Glutamatergic neuron (in vitro differentiated cells): ENCODE measurements around the gene CTBP2. TPM values are rescaled to one million over a fixed set of nuclear protein-coding genes. Genes with fewer than 3 reads are reported as not detected.

Experiments
- DNase-seq: peaks from one replicate; pipeline ENCODE4 v3.0.0; 2022
- H3K27ac Mint-ChIP-seq: one replicate; pipeline ENCODE4 v1.8.0; 2020; ENCODE audit warnings: mild to moderate bottlenecking, mixed read lengths, inconsistent platforms; ENCODE audit not compliant: unreplicated experiment
- H3K27me3 Mint-ChIP-seq: one replicate; pipeline ENCODE4 v1.8.0; 2020; ENCODE audit warnings: mild to moderate bottlenecking, moderate library complexity, mixed read lengths, inconsistent platforms; ENCODE audit not compliant: unreplicated experiment
- H3K36me3 Mint-ChIP-seq: one replicate; pipeline ENCODE4 v1.8.0; 2020; ENCODE audit warnings: mild to moderate bottlenecking, mixed read lengths, inconsistent platforms; ENCODE audit not compliant: unreplicated experiment
- H3K4me1 Mint-ChIP-seq: one replicate; pipeline ENCODE4 v1.8.0; 2020; ENCODE audit warnings: mild to moderate bottlenecking, low read depth, mixed read lengths, inconsistent platforms; ENCODE audit not compliant: unreplicated experiment
- H3K4me3 Mint-ChIP-seq: one replicate; pipeline ENCODE4 v1.8.0; 2020; ENCODE audit warnings: mild to moderate bottlenecking, mixed read lengths, inconsistent platforms; ENCODE audit not compliant: unreplicated experiment
- H3K9me3 Mint-ChIP-seq: one replicate; pipeline ENCODE4 v1.8.0; 2020; ENCODE audit warnings: mild to moderate bottlenecking, moderate library complexity, mixed read lengths, inconsistent platforms; ENCODE audit not compliant: unreplicated experiment
- total RNA-seq: library from RNA; stranded (reverse); fragmentation: NEBNext Ultra II Directional; extraction: Animal tissue kit (Norgen Biotek cat#: 25700); gene quantifications from one replicate; pipeline ENCODE4 v1.2.1, GENCODE V29; 2021; ENCODE audit not compliant: unreplicated experiment
- TF ChIP-seq, protein P1 (sequence below): fragments of 200-600 bp; sonication (generic); IDR thresholded peaks from one replicate; pipeline ENCODE4 v1.5.0; 2021; ENCODE audit not compliant: partially characterized antibody, unreplicated experiment

The CTBP2 gene
- total RNA-seq, 1 donor from 2014 or later, result 174 TPM

DNA sequence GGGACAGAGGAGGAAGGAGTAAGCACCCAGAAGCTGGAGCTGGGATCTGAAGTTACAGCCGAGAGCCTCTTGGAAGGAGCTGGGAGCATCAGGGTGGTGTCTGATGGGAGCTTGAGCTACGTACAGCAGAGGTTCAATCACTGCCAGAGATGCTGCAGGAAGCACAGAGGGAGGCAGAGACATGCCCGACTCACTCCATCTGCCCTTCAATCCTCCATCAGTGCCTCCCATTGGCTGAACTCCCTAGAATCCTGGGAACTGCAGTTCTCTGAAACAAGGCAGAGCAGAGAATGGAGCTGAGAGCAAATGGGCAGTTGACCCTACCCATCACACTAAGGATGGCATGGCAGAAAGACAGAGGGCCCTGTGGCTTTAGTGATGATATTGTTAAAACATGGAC is 40.0 kb upstream of the CTBP2 start:
- TF ChIP-seq, protein P1, sequence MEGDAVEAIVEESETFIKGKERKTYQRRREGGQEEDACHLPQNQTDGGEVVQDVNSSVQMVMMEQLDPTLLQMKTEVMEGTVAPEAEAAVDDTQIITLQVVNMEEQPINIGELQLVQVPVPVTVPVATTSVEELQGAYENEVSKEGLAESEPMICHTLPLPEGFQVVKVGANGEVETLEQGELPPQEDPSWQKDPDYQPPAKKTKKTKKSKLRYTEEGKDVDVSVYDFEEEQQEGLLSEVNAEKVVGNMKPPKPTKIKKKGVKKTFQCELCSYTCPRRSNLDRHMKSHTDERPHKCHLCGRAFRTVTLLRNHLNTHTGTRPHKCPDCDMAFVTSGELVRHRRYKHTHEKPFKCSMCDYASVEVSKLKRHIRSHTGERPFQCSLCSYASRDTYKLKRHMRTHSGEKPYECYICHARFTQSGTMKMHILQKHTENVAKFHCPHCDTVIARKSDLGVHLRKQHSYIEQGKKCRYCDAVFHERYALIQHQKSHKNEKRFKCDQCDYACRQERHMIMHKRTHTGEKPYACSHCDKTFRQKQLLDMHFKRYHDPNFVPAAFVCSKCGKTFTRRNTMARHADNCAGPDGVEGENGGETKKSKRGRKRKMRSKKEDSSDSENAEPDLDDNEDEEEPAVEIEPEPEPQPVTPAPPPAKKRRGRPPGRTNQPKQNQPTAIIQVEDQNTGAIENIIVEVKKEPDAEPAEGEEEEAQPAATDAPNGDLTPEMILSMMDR, result no peak
- no peak for DNase-seq
- Mint-ChIP-seq H3K4me3 (no peak overlapping the region), H3K27me3 (peaks cover 2% of the 10 kb centered on the region), H3K9me3 (no peaks in the 10 kb centered on the region), H3K36me3 (no peaks in the 10 kb centered on the region), H3K4me1 (peaks cover 5% of the 10 kb centered on the region), H3K27ac (no peak overlapping the region)

DNA sequence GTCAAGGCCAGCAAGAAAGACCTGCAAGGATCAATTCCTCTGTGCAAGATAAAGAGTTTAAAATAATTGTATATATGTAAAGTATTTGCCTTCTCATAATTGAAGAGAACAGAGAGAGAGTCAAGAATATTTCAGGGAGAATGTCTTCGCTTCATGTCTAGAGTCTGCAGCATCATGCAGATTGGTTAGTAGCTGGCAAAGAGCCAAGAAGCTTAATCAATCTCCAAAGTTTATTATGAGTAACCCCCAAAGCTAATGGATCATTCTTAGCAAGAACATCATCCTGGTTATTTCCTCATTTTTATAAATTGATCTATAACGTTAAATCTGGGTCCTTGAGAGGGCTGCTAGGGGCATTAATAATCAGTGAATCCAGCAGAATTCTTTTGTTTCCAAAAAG is 38.9 kb upstream of the CTBP2 start:
- DNase-seq, result no peak
- Mint-ChIP-seq H3K4me1 (peaks cover 5% of the 10 kb centered on the region), H3K9me3 (no peaks in the 10 kb centered on the region), H3K4me3 (no peak overlapping the region), H3K36me3 (no peaks in the 10 kb centered on the region), H3K27ac (no peak overlapping the region), H3K27me3 (peaks cover 2% of the 10 kb centered on the region)
- TF ChIP-seq, protein P1, result no peak

DNA sequence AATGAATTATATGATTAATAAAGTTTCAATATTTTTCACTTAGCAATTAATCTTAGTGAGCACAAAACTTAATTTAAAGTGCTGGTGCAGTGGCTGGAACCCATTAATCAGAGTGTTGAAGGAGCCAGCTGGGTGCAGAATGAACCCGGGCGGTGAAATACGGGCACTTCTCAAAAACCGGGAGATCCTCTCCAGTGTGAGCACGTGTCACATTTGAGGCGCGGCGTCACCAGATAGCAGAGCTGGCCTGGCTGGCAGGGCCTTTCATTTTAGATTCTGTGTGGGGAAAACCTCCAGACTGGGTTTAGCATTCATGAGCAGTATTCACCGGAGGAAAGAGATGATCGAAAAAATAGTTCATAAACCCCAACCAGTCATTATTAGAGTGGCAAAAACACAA is 34.5 kb upstream of the CTBP2 start:
- H3K36me3 Mint-ChIP-seq, result no peaks in the 10 kb centered on the region
- no peak for DNase-seq
- H3K4me3 Mint-ChIP-seq, result no peak overlapping the region
- peaks cover 4% of the 10 kb centered on the region for H3K9me3 Mint-ChIP-seq
- H3K27ac Mint-ChIP-seq, result no peak overlapping the region
- peaks cover 7% of the 10 kb centered on the region for H3K27me3 Mint-ChIP-seq
- peaks cover 7% of the 10 kb centered on the region for H3K4me1 Mint-ChIP-seq
- TF ChIP-seq, protein P1, result no peak

DNA sequence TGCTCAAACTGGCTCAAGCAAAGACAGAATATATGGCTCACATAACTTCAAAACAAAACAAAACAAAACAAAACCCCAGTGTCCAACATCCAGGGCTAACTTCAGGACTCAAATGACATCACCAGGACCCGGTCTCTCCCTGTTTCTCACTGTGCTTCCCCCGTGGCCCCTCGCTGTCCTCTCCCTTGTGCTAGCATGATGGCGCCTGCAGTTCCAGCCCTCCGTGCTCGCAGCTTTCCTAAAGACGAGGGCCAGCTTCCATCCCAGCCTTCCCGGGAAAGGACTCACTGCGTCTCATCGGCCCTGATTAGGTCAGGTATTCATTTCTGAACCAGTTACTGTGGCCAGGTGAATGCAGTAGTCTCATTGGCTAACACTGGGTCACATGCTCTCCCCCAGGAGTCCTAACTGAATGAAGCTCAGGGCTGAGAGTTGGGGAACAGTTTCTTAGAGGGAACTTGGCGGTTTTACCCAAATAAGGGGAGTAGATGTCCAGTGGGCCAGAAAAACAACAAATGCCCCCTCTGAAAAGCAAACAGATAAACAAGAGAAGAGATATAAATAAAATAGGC is 33.0 kb upstream of the CTBP2 start:
- Mint-ChIP-seq H3K4me1 (peaks cover 5% of the 10 kb centered on the region), H3K27ac (no peak overlapping the region), H3K4me3 (no peak overlapping the region), H3K27me3 (peaks cover 7% of the 10 kb centered on the region), H3K9me3 (peaks cover 8% of the 10 kb centered on the region), H3K36me3 (no peaks in the 10 kb centered on the region)
- TF ChIP-seq, protein P1, result no peak
- DNase-seq, result no peak

DNA sequence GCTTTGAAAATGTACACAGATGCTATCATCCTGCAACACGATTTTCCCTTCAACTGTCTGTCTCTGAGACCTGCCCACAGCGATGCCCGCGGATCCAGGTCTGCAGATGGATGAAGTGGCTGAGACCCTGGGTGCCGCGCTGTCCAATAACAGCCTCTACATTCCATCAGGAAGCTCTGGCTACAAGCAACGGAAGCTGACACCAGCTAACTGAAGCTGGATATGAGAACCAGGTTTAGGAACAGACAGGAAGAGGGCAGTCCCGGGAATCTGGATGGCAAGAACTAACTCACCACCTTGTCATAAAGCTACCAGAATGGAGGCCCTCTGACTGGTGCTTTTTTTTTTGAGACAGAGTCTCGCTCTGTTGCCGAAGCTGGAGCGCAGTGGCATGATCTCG is 32.3 kb upstream of the CTBP2 start:
- no peak for DNase-seq
- H3K27ac Mint-ChIP-seq, result no peak overlapping the region
- H3K4me1 Mint-ChIP-seq, result peaks cover 3% of the 10 kb centered on the region
- H3K9me3 Mint-ChIP-seq, result peaks cover 8% of the 10 kb centered on the region
- H3K36me3 Mint-ChIP-seq, result no peaks in the 10 kb centered on the region
- peaks cover 8% of the 10 kb centered on the region for H3K27me3 Mint-ChIP-seq
- TF ChIP-seq, protein P1, result no peak
- H3K4me3 Mint-ChIP-seq, result no peak overlapping the region
